SH-SY5Y (cell line): ENCODE data around the gene SOCS1.

ENCODE experiments used
- GATA2 ChIP-seq: IDR thresholded peaks from 2 replicates; pipeline ENCODE4 v1.6.1; 2011; ENCODE audit warnings: mild to moderate bottlenecking, low read depth, low read length
- GATA3 ChIP-seq: IDR thresholded peaks from 2 replicates; pipeline ENCODE4 v1.6.1; 2011; ENCODE audit warnings: low read depth, mild to moderate bottlenecking, low read length, moderate library complexity

DNA sequence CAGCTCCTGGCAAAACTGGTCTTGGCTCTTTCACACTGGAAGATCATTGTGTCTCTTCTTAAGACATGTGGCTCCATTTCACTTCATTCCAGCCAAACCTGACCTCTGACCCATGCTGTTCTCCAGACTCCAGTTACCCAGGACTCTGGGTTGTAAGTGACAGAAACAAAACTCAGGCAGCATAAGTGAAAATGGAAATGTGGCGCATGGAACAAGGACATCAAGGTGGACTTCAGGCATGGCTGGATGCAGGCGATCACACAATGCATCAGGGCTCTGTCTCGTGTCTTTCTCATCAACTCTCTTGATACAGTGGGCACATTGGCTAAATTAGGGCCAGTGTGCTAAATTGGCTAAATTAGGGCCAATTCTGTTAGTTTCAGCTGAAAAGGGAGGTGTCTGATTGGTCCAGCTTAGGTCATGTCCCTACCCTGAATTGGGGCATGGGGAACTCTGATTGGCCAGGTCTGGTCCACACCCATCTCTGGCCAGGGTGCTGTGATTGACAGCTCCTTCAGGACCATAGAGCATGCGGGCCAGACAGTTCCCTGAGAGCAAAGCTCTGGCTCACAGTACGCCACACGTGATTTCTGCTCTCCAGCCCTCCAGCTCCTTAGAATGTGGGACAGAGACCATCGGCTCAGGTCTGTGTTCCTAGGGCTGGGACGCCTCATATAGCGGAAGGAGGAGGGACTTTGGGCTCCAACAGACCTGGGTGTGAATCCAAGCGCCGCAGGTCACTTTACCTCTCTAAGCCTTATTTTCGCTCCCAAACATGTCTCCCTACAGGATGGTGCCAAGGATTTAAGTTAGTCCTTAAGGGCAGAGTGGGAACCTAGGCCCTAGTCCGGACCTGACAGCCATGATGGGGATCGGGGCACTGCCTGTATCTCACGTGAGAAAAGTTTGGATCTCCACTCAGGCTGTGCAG is 17.5 kb downstream of the SOCS1 start:
- no peak for TF ChIP-seq GATA2
- TF ChIP-seq GATA3: no peak
